Esophagus (tissue), 2 donors: Measurements from ENCODE around the gene CUX1. TPM values are rescaled to one million over a fixed set of nuclear protein-coding genes. Genes with fewer than 3 reads are reported as not detected.
"Not testable (repeated sequence)": the region's sequence is repeated elsewhere in the genome, so short reads cannot be mapped to it uniquely, and the experiment has no call there.

ENCODE experiments used
- H3K27ac ChIP-seq, 2 donors: one replicate each; pipeline ENCODE4 v1.5.1; 2013; ENCODE audit warnings: low read depth in 2 of 2, mild to moderate bottlenecking in 2 of 2, inconsistent platforms in 1 of 2, low read length in 1 of 2, moderate library complexity in 1 of 2
- H3K27me3 ChIP-seq, 2 donors: one replicate each; pipeline ENCODE4 v1.6.1; 2013; ENCODE audit warnings: low read length in 2 of 2, control low read depth in 1 of 2, mild to moderate bottlenecking in 1 of 2; ENCODE audit not compliant: insufficient read depth in 2 of 2, control insufficient read depth in 1 of 2
- H3K36me3 ChIP-seq, 2 donors: one replicate each; pipeline ENCODE4 v1.6.1; 2013; ENCODE audit warnings: low read length in 1 of 2; ENCODE audit not compliant: control insufficient read depth in 2 of 2, insufficient read depth in 2 of 2
- H3K4me1 ChIP-seq, 2 donors: one replicate each; pipeline ENCODE4 v1.6.1; 2013; ENCODE audit warnings: low read length in 1 of 2; ENCODE audit not compliant: control insufficient read depth in 2 of 2, insufficient read depth in 2 of 2
- H3K4me3 ChIP-seq, 2 donors: one replicate each; pipeline ENCODE4 v1.5.1; 2013; ENCODE audit warnings: low read length in 2 of 2, mild to moderate bottlenecking in 2 of 2, low read depth in 1 of 2, moderate library complexity in 1 of 2
- H3K9me3 ChIP-seq, 2 donors: one replicate each; pipeline ENCODE4 v1.6.1; 2013; ENCODE audit warnings: mild to moderate bottlenecking in 2 of 2, low read depth in 1 of 2, low read length in 1 of 2, moderate library complexity in 1 of 2; ENCODE audit not compliant: control insufficient read depth in 2 of 2, insufficient read depth in 1 of 2
- WGBS, 2 donors: extraction: QIAGEN DNeasy Blood & Tissue Kit; methylation state at CpG; one replicate each; pipeline ENCODE4 v1.1.7; 2013; 5-methylcytosine and 5-hydroxymethylcytosine counted together
- polyA plus RNA-seq, 2 donors: library from polyadenylated mRNA; stranded (reverse); fragments of 200-250 nt; gene quantifications; one replicate each; pipeline ENCODE4 v1.2.3, GENCODE V29; 2013
- donor health status: healthy with polysubstance abuse.
- donor health status: Bipolar disorder and iron deficiency.

The CUX1 gene
- polyA plus RNA-seq, 2 donors, result 19.6 to 21.7 TPM

DNA sequence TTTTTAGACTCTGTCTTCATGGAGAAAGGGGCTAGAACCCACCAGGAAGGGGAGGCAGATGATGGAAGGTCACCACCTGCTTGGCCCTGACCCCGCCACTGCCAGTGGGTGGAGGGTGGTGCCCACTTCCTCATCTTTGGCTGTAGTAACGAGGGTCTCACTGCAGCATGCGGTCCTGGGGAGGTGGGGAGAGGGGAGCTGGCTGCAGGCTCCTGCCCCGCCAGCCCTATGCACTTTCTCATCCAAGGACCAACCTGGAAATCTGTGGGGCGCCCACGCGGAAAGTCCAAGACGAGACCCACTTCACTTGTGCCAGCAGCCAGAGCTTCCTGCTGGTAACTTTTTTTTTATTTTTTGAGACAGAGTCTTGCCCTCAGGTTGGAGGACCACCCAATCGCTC lies 101.0 kb downstream of the CUX1 start:
- no peak overlapping the region for H3K27ac ChIP-seq
- no peak overlapping the region for H3K4me3 ChIP-seq
- H3K27me3 ChIP-seq, result no peaks in the 10 kb centered on the region
- H3K9me3 ChIP-seq, result no peaks in the 10 kb centered on the region
- WGBS, 2 donors, result 94 to 95% methylated on average over 9 of the region's 9 CpGs
- H3K36me3 ChIP-seq, result peaks cover 4 to 24% of the 10 kb centered on the region in 2 donors
- peaks cover 0 to 6% of the 10 kb centered on the region in 2 donors for H3K4me1 ChIP-seq

DNA sequence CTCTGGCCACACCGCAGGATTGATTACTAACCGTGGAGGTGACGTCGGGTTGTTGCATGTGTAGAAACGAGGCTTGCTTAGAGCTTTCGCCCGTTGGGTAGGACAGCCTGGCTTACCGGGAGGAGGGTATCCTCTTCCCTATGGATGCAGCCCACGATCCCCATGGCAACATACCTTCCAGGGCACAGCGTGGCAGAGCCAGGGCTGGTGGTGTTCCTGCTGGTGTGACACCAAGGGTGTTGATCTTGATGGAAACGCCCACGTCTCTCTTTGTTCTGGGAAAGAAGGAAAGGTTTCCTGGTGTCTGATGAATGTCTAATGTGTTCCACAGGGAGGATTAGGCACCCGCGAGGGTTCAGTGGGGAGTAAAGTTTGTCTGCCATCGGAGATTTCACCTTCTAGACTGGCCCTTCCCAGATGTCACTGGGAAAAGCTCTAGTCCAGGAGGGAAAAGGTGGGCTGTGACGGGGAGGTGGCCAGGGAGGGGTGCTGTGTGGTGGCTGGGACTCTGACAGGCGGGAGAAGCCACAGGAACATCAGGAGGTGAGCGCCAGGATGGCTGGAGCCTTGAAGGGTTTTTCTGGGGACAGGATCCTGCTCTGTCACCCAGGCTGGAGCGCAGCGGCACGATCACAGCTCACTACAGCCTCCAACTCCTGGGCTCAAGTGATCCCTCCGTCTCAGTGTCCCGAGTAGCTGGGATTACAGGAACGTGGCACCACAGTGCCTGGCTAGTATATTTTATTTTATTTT lies 102.1 kb downstream of the CUX1 start:
- Histone ChIP-seq H3K27me3 (no peaks in the 10 kb centered on the region), H3K27ac (no peak overlapping the region), H3K4me1 (peaks cover 0 to 9% of the 10 kb centered on the region in 2 donors), H3K9me3 (no peaks in the 10 kb centered on the region), H3K36me3 (peaks cover 4 to 24% of the 10 kb centered on the region in 2 donors), H3K4me3 (no peak overlapping the region)
- WGBS, 2 donors, result 94 to 95% methylated on average over 24 of the region's 24 CpGs

DNA sequence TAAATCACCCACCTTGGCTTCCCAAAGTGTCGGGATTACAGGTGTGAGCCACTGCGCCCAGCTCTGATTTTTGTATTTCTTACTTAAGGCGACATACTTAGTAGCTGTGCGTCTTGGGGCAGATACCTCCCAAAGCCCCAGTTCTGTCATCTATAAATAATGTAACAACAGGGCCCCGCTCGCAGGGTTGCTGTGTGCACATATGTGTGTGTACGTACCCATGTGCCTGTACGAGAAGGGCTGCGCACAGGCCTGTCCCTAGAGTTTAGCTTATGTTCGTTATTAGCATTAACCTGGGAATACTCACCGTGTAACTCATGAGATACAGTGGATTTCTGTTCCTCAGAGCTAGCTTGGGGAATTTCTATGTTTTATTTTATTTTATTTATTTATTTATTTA lies 103.6 kb downstream of the CUX1 start:
- peaks cover 0 to 9% of the 10 kb centered on the region in 2 donors for H3K4me1 ChIP-seq
- no peaks in the 10 kb centered on the region for H3K9me3 ChIP-seq
- 91 to 94% methylated on average over 11 of the region's 11 CpGs for WGBS, 2 donors
- H3K36me3 ChIP-seq, result peaks cover 4 to 19% of the 10 kb centered on the region in 2 donors
- H3K27ac ChIP-seq, result no peak overlapping the region
- H3K27me3 ChIP-seq, result no peaks in the 10 kb centered on the region
- no peak overlapping the region for H3K4me3 ChIP-seq

DNA sequence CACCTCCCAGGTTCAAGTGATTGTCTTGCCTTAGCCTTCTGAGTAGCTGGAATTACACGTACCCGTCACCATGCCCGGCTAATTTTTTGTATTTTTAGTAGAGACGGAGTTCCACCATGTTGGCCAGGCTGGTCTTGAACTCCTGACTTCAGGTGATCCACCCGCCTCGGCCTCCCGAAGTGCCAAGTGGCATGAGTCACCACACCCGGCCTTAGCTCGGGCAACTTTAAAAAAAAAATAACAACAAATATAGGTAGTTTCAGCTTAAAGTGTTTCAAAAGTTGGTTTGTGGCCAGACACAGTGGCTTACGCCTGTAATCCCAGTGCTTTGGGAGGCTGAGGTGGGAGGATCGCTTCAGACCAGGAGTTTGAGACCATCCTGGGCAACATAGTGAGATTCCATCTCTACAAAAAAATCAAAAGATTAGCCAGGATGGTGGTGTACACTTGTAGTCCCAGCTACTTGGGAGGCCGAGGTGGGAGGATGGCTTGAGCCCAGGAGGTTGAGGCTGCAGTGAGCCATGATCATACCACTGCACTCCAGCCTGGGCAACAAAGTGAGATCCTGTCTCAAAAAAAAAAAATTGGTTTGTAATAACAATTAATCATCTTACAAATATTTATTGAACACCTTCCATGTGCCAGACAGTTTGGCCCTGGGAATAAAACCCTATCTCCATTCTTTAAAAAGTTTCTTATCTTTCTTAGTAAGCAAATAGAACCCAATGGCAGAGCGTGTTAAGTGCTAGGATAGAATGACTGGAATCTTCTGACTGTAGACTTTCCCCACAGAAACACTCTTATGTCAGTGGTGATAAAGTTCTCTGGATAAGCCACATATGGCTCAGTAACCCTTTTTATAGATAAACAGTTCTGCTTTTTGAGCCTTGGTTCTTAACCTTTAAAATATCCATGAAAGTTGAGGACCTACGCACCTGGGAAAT lies 104.4 kb downstream of the CUX1 start:
- peaks cover 0 to 14% of the 10 kb centered on the region in 2 donors for H3K36me3 ChIP-seq
- H3K27ac ChIP-seq, H3K4me1 ChIP-seq, H3K4me3 ChIP-seq, H3K27me3 ChIP-seq, H3K9me3 ChIP-seq: not testable (repeated sequence)
- 92 to 94% methylated on average over 14 of the region's 14 CpGs for WGBS, 2 donors

GRCh38 chr7:101922631-101923601 lies 105.5 kb downstream of the CUX1 start:
- 89 to 90% methylated on average over 24 of the region's 24 CpGs for WGBS, 2 donors
- H3K4me3 ChIP-seq, result no peak overlapping the region
- no peaks in the 10 kb centered on the region for H3K27me3 ChIP-seq
- H3K36me3 ChIP-seq, result peaks cover 0 to 9% of the 10 kb centered on the region in 2 donors
- H3K9me3 ChIP-seq, result no peaks in the 10 kb centered on the region
- H3K4me1 ChIP-seq, result peaks cover 0 to 9% of the 10 kb centered on the region in 2 donors
- H3K27ac ChIP-seq, result no peak overlapping the region

- 85 to 89% methylated on average over 11 of the region's 11 CpGs for WGBS, 2 donors
- Histone ChIP-seq H3K27me3 (no peaks in the 10 kb centered on the region), H3K9me3 (no peaks in the 10 kb centered on the region), H3K4me3 (no peak overlapping the region), H3K4me1 (peaks cover 0 to 9% of the 10 kb centered on the region in 2 donors), H3K36me3 (peaks cover 0 to 7% of the 10 kb centered on the region in 2 donors), H3K27ac (no peak overlapping the region)
Observed at GRCh38 chr7:101923602-101923985, 106.2 kb downstream of the CUX1 start.

GRCh38 chr7:101924171-101924570 lies 106.7 kb downstream of the CUX1 start:
- Histone ChIP-seq H3K4me1 (peaks cover 0 to 9% of the 10 kb centered on the region in 2 donors), H3K4me3 (no peak overlapping the region), H3K27ac (peak overlapping the region in 1 of 2 donors; percentile 51), H3K36me3 (peaks cover 0 to 5% of the 10 kb centered on the region in 2 donors), H3K27me3 (no peaks in the 10 kb centered on the region), H3K9me3 (no peaks in the 10 kb centered on the region)
- WGBS, 2 donors, result 66 to 74% methylated on average over 9 of the region's 9 CpGs

DNA sequence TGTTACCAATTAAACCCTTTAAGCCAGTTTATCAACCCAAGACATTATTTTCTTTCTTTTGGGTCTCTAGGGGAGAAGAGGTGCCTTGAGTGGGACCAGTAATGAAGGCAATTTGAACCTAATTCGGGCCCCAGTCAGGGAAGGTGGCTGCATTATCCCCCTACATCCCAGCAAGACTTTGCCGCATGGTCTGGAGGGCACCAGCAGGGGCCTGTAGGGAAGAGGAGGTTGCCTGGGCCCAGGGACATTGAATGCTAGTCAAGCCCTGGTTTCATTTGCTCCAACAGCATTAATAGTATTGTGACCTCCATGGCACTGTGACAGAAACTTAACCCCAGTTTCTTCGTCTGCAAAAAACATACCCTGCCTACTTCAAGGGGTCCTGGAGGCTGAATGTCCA lies 108.8 kb downstream of the CUX1 start:
- Histone ChIP-seq H3K27ac (no peak overlapping the region), H3K27me3 (no peaks in the 10 kb centered on the region), H3K9me3 (no peaks in the 10 kb centered on the region), H3K4me1 (peaks cover 0 to 9% of the 10 kb centered on the region in 2 donors), H3K4me3 (no peak overlapping the region), H3K36me3 (no peaks in the 10 kb centered on the region)
- 91 to 93% methylated on average over 3 of the region's 3 CpGs for WGBS, 2 donors

DNA sequence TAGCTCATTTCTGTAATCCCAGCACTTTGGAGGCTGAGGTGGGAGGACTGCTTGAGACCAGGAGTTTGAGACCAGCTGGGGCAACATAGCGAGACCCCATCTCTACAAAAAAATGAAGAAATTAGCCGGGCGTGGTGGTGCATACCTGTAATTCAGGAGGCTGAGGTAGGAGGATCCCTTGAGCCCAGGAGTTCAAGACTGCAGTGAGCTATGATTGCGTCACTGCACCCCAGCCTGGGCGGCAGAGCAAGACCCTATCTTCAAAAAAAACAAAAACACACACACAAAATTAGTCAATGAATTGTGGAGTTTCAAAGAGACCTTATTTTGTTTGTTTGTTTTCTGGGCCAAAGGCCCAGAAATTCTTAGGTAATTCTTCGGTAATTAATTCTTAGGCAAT lies 110.0 kb downstream of the CUX1 start:
- peaks cover 0 to 9% of the 10 kb centered on the region in 2 donors for H3K4me1 ChIP-seq
- H3K36me3 ChIP-seq, result no peaks in the 10 kb centered on the region
- H3K27me3 ChIP-seq, result no peaks in the 10 kb centered on the region
- 90 to 91% methylated on average over 6 of the region's 6 CpGs for WGBS, 2 donors
- no peak overlapping the region for H3K27ac ChIP-seq
- H3K4me3 ChIP-seq, result no peak overlapping the region
- no peaks in the 10 kb centered on the region for H3K9me3 ChIP-seq
